Suprapubic skin (tissue), 4 donors: ENCODE measurements around the gene SLF2. TPM values are rescaled to one million over a fixed set of nuclear protein-coding genes. Genes with fewer than 3 reads are reported as not detected.

ENCODE experiments used
- DNase-seq, 2 donors: peaks; one replicate each; pipeline ENCODE4 v3.0.0-alpha.2; 2019; ENCODE audit warnings: low spot score in 2 of 2
- H3K27ac ChIP-seq: fragments of 200-600 bp; sonication (generic); one replicate; pipeline ENCODE4 v1.5.1; 2019
- H3K27me3 ChIP-seq: fragments of 200-600 bp; sonication (generic); one replicate; pipeline ENCODE4 v1.5.1; 2019
- H3K36me3 ChIP-seq: fragments of 200-600 bp; sonication (generic); one replicate; pipeline ENCODE4 v1.5.1; 2019
- H3K4me1 ChIP-seq: fragments of 200-600 bp; sonication (generic); one replicate; pipeline ENCODE4 v1.5.1; 2019
- H3K4me3 ChIP-seq: fragments of 200-600 bp; sonication (generic); one replicate; pipeline ENCODE4 v1.5.1; 2019; ENCODE audit warnings: mild to moderate bottlenecking
- H3K9me3 ChIP-seq: fragments of 200-600 bp; sonication (generic); one replicate; pipeline ENCODE4 v1.5.1; 2019
- EP300 ChIP-seq: sonication (generic); formaldehyde crosslinking; IDR thresholded peaks from one replicate; pipeline ENCODE4 v1.6.1; 2017; ENCODE audit warnings: antibody characterized with exemption
- POLR2A ChIP-seq, 2 donors: fragments of 450-650 bp; IDR thresholded peaks; one replicate each; pipeline ENCODE4 v1.6.1; 2017; ENCODE audit warnings: antibody characterized with exemption in 2 of 2, mild to moderate bottlenecking in 2 of 2, moderate library complexity in 2 of 2
- POLR2AphosphoS5 ChIP-seq, 3 donors: sonication (generic); formaldehyde crosslinking; IDR thresholded peaks; one replicate each; pipeline ENCODE4 v1.6.1; 2017; ENCODE audit warnings: antibody characterized with exemption in 3 of 3
- WGBS: methylation state at CpG from one replicate; pipeline ENCODE4 v1.1.5; 2018; 5-methylcytosine and 5-hydroxymethylcytosine counted together
- total RNA-seq, 4 donors: library from RNA; depleted of rRNA; stranded (reverse); fragments of >200 nt; gene quantifications; one replicate each; pipeline ENCODE4 v1.1.0, GENCODE V29; 2016
- TF ChIP-seq, protein P1 (sequence below), 2 donors: fragments of 200-600 bp in 1 of 2; fragments of 450-650 bp in 1 of 2; sonication (generic) in 1 of 2; IDR thresholded peaks; one replicate each; pipeline ENCODE4 v1.5.1; 2016 to 2019; ENCODE audit warnings: antibody characterized with exemption in 2 of 2, mild to moderate bottlenecking in 1 of 2, moderate library complexity in 1 of 2

The SLF2 gene
- total RNA-seq, 4 donors from 2014 or later = 11.6 to 41.4 (median 15.6) TPM

DNA sequence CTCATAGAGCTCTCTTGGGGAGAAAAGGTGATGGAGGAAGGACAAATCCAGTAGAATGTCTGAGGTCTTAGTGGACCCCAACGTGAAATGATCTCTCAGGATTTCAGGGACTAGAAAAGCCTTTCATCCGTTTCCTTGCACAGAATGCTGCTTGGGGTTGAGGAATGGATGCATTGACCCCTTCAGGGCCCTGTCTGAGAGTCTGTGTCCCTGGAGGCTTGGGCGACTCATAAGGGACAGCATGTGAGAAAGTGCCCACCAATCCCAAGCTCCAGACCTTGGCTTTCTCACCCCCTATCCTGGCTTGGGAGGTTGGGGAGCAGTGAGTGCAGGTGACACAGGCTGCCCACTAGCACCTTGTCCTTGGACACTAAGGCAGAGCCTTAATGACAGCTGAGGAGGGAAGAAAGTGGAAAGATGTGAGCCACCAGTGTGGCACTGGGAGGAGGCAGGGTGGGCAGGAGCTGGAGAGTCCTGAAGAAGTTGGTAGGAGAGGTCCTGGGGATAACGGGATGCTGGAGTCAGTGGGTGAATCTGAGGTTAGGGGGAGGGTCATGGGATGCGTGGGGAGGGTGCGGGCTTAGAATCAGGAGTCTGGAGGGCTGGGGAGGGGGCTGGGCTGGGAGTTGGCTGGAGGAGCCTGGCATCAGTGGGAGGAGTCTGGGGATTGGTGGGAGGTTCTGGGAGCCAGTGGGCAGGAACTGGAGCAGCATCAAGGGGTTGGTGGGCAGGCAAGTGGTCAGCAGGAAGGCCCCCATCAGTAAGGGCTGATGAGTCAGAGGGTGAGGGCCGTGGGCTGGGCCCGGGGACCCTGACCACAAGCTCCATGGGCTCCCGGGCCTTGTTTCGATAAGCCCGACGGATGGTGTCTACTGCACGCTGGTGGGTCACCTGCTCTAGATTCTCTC, 95.4 kb downstream of the SLF2 start:
- no peak for DNase-seq
- peaks cover 36% of the 10 kb centered on the region for H3K36me3 ChIP-seq
- H3K4me3 ChIP-seq = no peak overlapping the region
- H3K27me3 ChIP-seq = no peaks in the 10 kb centered on the region
- peaks cover 28% of the 10 kb centered on the region for H3K4me1 ChIP-seq
- H3K9me3 ChIP-seq = no peaks in the 10 kb centered on the region
- WGBS = 61% methylated on average over 11 of the region's 13 CpGs
- no peak overlapping the region for H3K27ac ChIP-seq
- TF ChIP-seq, protein P1, sequence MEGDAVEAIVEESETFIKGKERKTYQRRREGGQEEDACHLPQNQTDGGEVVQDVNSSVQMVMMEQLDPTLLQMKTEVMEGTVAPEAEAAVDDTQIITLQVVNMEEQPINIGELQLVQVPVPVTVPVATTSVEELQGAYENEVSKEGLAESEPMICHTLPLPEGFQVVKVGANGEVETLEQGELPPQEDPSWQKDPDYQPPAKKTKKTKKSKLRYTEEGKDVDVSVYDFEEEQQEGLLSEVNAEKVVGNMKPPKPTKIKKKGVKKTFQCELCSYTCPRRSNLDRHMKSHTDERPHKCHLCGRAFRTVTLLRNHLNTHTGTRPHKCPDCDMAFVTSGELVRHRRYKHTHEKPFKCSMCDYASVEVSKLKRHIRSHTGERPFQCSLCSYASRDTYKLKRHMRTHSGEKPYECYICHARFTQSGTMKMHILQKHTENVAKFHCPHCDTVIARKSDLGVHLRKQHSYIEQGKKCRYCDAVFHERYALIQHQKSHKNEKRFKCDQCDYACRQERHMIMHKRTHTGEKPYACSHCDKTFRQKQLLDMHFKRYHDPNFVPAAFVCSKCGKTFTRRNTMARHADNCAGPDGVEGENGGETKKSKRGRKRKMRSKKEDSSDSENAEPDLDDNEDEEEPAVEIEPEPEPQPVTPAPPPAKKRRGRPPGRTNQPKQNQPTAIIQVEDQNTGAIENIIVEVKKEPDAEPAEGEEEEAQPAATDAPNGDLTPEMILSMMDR (IDR thresholded peaks at IDR 0.05) = no peak
- TF ChIP-seq POLR2A (IDR thresholded peaks at IDR 0.05) (no peak), POLR2AphosphoS5 (IDR thresholded peaks at IDR 0.05) (no peak), EP300 (no peak)

DNA sequence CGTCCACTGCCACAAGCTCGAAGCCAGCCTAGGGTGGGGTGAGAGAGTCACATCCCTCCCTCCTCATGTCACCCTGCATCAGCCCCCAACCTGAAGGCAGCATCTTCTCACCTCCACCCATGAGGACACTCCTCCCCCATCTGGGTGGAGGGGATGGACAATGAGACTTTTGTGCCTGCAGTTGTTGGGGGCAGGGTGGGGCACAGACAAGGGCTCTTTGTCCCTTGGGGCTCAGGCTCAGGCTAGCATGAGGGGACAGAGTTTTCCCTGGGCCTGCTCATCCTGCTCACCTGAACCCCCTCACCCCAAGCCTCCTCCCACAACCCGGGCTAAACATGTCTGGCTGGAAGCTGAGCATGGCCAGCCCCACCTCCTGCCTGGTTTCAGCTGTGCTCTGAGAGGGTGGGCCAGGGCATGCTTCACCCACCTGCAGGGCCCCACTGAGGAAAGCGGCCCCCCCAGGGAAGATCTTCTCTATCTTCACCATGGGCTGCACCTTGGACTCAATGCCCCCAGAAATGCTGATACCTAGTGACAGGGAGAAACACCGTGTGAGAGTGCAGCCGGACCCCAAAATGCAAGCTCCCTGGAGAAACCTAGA, 96.2 kb downstream of the SLF2 start:
- Histone ChIP-seq H3K4me1 (peaks cover 29% of the 10 kb centered on the region), H3K4me3 (no peak overlapping the region), H3K36me3 (peaks cover 28% of the 10 kb centered on the region), H3K27ac (no peak overlapping the region), H3K9me3 (no peaks in the 10 kb centered on the region), H3K27me3 (no peaks in the 10 kb centered on the region)
- no peak for TF ChIP-seq EP300
- 73% methylated on average over 6 of the region's 6 CpGs for WGBS
- no peak for DNase-seq

DNA sequence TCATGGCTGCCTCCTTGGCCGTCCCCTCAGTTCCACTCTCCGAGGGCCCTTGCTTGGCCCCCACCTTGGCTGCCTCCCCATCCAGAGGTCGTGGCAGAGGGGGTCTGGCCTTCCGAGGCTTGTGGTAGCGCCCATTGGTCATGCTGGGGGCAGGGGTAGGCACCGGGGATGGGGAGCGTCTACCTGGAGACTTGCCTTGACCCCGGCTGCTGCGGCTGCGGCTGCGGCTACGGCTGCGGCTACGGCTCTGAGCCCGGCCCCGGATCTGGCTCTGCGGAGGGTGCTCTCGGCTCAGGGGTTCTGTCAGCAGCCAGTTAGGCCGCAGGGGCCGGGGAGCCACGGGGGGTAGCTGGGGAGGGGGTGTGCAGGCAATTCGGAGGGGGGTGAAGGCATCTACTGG, 97.6 kb downstream of the SLF2 start:
- Histone ChIP-seq H3K36me3 (peaks cover 20% of the 10 kb centered on the region), H3K4me1 (peaks cover 34% of the 10 kb centered on the region), H3K27me3 (no peaks in the 10 kb centered on the region), H3K4me3 (no peak overlapping the region), H3K9me3 (no peaks in the 10 kb centered on the region), H3K27ac (no peak overlapping the region)
- DNase-seq = no peak
- WGBS = 80% methylated on average over 1 of the region's 22 CpGs
- TF ChIP-seq, protein P1 (IDR thresholded peaks at IDR 0.05) = no peak
- TF ChIP-seq EP300 (no peak), POLR2A (IDR thresholded peaks at IDR 0.05) (no peak), POLR2AphosphoS5 (IDR thresholded peaks at IDR 0.05) (no peak)

DNA sequence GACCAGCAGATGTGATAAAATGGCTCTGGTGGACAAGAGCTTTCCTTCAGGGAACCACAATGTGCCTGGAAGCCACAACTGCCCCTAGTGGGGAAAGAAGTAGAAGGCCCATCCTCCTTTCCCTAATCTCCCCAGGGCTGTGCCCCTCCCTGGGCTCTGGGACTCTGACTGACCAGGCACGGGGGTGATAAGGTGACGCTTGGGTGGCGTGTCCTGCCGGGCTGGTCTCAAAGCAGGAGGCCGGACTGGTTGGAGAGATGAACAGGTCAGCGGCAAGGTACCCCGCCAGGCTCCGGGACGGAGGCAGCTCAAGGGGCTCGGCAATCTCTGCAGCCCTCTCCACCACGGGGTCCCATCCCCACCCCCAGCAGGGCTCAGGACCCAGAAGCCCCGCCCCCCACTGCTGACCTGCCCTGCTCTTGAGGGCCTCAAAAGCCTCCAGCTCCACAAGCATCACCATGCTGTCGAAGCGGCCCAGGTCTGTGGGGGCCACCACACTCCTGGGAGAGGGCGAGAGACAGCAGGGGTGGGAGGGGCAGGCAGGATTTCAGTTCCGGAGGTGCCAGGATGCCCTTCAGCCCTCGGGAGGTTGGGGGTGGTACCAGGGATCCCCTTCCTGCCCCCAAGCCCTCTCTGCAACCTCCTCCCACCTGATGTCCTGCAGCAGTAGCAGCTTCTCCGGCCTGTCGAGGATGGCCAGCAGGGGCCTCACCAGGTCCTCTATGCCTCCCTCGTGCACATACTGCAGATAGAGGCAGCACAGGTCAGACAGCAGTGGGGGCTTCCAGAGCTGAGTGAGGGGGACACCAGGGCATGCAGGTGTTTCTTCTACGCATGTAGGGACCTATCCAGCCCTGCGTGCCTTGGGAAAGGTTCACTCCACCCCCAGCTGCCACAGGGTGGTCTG, 99.0 kb downstream of the SLF2 start:
- 77% methylated on average over 12 of the region's 22 CpGs for WGBS
- Histone ChIP-seq H3K36me3 (peaks cover 6% of the 10 kb centered on the region), H3K27me3 (peaks cover 6% of the 10 kb centered on the region), H3K4me3 (no peak overlapping the region), H3K4me1 (peaks cover 34% of the 10 kb centered on the region), H3K27ac (no peak overlapping the region), H3K9me3 (no peaks in the 10 kb centered on the region)
- TF ChIP-seq EP300 (no peak), POLR2AphosphoS5 (IDR thresholded peaks at IDR 0.05) (no peak), POLR2A (IDR thresholded peaks at IDR 0.05) (no peak)
- TF ChIP-seq, protein P1 (IDR thresholded peaks at IDR 0.05) = no peak
- no peak for DNase-seq

DNA sequence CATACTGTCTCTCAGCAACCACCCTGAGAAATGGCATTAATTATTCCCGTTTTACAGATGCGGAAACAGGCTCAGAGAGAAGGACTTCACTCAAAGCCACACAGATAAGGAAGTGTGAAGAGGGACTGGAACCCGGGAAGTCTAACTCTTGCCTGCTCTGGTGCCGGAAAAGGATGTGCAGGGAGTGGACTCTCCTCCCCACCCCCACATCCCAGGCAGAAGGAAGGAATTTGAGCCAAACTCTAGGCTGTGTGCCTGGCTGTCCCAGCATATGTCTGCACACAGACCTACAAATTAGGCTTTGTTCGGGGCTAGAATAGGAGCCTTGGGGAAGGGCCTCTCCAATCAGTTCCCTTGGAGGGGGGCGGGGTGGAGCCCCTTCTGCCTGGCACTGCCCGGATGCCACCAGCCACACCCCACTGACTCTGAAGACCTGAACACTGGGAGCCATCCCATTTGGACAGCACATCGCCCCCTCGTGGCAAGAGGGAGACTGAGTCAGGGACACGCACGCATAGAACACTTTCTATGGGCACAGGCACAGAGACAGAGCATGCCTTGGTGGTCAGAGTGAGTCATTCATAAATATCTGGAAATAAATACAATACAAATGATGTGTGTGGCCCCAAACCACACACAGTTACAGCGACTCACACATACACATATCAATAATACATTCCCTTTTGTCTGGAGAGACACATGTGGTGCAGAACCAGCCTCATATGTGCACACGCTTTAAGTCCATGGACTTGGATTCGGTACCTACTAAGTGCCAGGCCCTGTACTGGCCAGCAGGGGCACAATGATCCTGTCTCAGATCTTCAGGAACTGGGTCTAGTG, 100.0 kb downstream of the SLF2 start:
- WGBS = 17% methylated on average over 14 of the region's 14 CpGs
- DNase-seq = peak; percentile 92 to 94
- Histone ChIP-seq H3K4me3 (no peak overlapping the region), H3K27ac (no peak overlapping the region), H3K36me3 (no peaks in the 10 kb centered on the region), H3K27me3 (peaks cover 6% of the 10 kb centered on the region), H3K9me3 (no peaks in the 10 kb centered on the region), H3K4me1 (peaks cover 34% of the 10 kb centered on the region)
- no peak for TF ChIP-seq POLR2A (IDR thresholded peaks at IDR 0.05)
- TF ChIP-seq, protein P1 (IDR thresholded peaks at IDR 0.05) = peak; percentile 57 to 83
